H1 (cell line): ENCODE results near the gene SEPTIN5. TPM values are rescaled to one million over a fixed set of nuclear protein-coding genes. Genes with fewer than 3 reads are reported as not detected.

ENCODE experiments used
- CTCF ChIA-PET: fragments of 300-600 bp; sonication (Branson Sonifier 250); formaldehyde crosslinking; loops from one replicate; lab custom pipeline; 2021; ENCODE audit not compliant: partially characterized antibody; lab: Charles Lee
- POLR2A ChIA-PET: fragments of 300-600 bp; sonication (Branson Sonifier 250); formaldehyde crosslinking; loops from one replicate; lab custom pipeline; 2021; ENCODE audit warnings: inconsistent platforms; ENCODE audit not compliant: partially characterized antibody; lab: Charles Lee
- DNase-seq, 2 experiments: peaks; one replicate each; pipeline versions ENCODE4 v3.0.0 to v3.0.0-alpha.2; 2010 to 2022; ENCODE audit warnings: low spot score in 2 of 2, low read depth in 1 of 2, mixed read lengths in 1 of 2
- FAIRE-seq: peaks from 2 replicates; lab custom pipeline; 2011; peaks lifted over from hg19 to GRCh38; lab: Jason Lieb, UNC
- H2AFZ ChIP-seq: 2 replicates; pipeline ENCODE4 v1.8.1; 2012; ENCODE audit warnings: low read length, inconsistent platforms
- H2AK5ac ChIP-seq: 2 replicates; pipeline ENCODE4 v1.6.1; 2013; ENCODE audit warnings: low read depth, low read length
- H2BK120ac ChIP-seq: replicated peaks from 2 replicates; pipeline ENCODE3; 2013; ENCODE audit warnings: low read depth, low read length, inconsistent platforms
- H2BK12ac ChIP-seq: 2 replicates; pipeline ENCODE4 v1.6.1; 2013; ENCODE audit warnings: low read depth, low read length
- H2BK15ac ChIP-seq: 2 replicates; pipeline ENCODE4 v1.6.1; 2013; ENCODE audit warnings: low read length
- H2BK20ac ChIP-seq: 2 replicates; pipeline ENCODE4 v1.6.1; 2013; ENCODE audit warnings: low read length
- H2BK5ac ChIP-seq: 2 replicates; pipeline ENCODE4 v1.6.1; 2013; ENCODE audit warnings: low read depth, low read length
- H3K14ac ChIP-seq: 2 replicates; pipeline ENCODE4 v1.6.1; 2013; ENCODE audit warnings: inconsistent platforms; ENCODE audit not compliant: insufficient read length
- H3K18ac ChIP-seq: 2 replicates; pipeline ENCODE4 v1.6.1; 2013; ENCODE audit warnings: low read length; ENCODE audit errors: extremely low read depth
- H3K23ac ChIP-seq: 2 replicates; pipeline ENCODE4 v1.6.1; 2013; ENCODE audit warnings: inconsistent platforms; ENCODE audit not compliant: insufficient read length
- H3K23me2 ChIP-seq: 2 replicates; pipeline ENCODE4 v1.6.1; 2013; ENCODE audit warnings: low read depth, low read length
- H3K27ac ChIP-seq: 2 replicates; pipeline ENCODE4 v1.6.1; 2011; ENCODE audit warnings: low read depth, low read length, inconsistent platforms
- H3K27me3 ChIP-seq, 4 experiments: replicated peaks in 1 of 4; 1 replicate in 1 of 4; 2 replicates in 3 of 4; pipeline versions ENCODE4 v1.6.1 to v1.8.1; 2011 to 2013; ENCODE audit warnings: low read length in 3 of 4, mild to moderate bottlenecking in 3 of 4, inconsistent platforms in 2 of 4, mixed read lengths in 2 of 4, moderate library complexity in 1 of 4; ENCODE audit not compliant: control insufficient read depth in 3 of 4, insufficient read depth in 3 of 4; ENCODE audit errors: extremely low read depth in 1 of 4
- H3K36me3 ChIP-seq, 4 experiments: 2 replicates each; pipeline versions ENCODE4 v1.6.1 to v1.8.1; 2011 to 2013; ENCODE audit warnings: mild to moderate bottlenecking in 4 of 4, low read length in 3 of 4, moderate library complexity in 2 of 4, control low read depth in 1 of 4, inconsistent platforms in 1 of 4; ENCODE audit not compliant: insufficient read depth in 4 of 4, control insufficient read depth in 2 of 4
- H3K4ac ChIP-seq: replicated peaks from 2 replicates; pipeline ENCODE3; 2013; ENCODE audit warnings: low read length, low read depth, mixed read lengths, inconsistent platforms; ENCODE audit not compliant: insufficient read length
- H3K4me1 ChIP-seq, 4 experiments: replicated peaks in 1 of 4; 1 replicate in 1 of 4; 2 replicates in 3 of 4; pipeline versions ENCODE4 v1.6.1 to v1.8.1; 2011 to 2013; ENCODE audit warnings: low read length in 3 of 4, inconsistent platforms in 2 of 4, mixed read lengths in 1 of 4; ENCODE audit not compliant: insufficient read depth in 4 of 4, control insufficient read depth in 3 of 4
- H3K4me2 ChIP-seq, 2 experiments: 2 replicates each; pipeline versions ENCODE4 v1.6.1 to v1.8.1; 2011 to 2013; ENCODE audit warnings: low read depth in 2 of 2, low read length in 2 of 2, control low read depth in 1 of 2, inconsistent platforms in 1 of 2, mild to moderate bottlenecking in 1 of 2; ENCODE audit not compliant: insufficient read depth in 1 of 2
- H3K4me3 ChIP-seq, 4 experiments: fragments of 200-600, 300-600 bp in 1 of 4; sonication (generic), shearing (Covaris generic), sonication (Bioruptor Twin) in 1 of 4; 2 replicates each; pipeline versions ENCODE4 v1.5.1 to v1.8.1; 2011 to 2016; ENCODE audit warnings: low read length in 4 of 4, low read depth in 3 of 4, control low read depth in 2 of 4, inconsistent platforms in 2 of 4, mild to moderate bottlenecking in 2 of 4, mixed read lengths in 1 of 4, moderate library complexity in 1 of 4; ENCODE audit not compliant: insufficient read depth in 2 of 4; ENCODE audit errors: extremely low read depth in 1 of 4
- H3K56ac ChIP-seq: replicated peaks from 2 replicates; pipeline ENCODE3; 2013; ENCODE audit warnings: low read depth, mild to moderate bottlenecking, mixed read lengths, low read length, inconsistent platforms; ENCODE audit not compliant: insufficient read length
- H3K79me1 ChIP-seq: 2 replicates; pipeline ENCODE4 v1.6.1; 2013; ENCODE audit warnings: low read depth, low read length, control low read depth
- H3K79me2 ChIP-seq, 2 experiments: 2 replicates each; pipeline versions ENCODE4 v1.6.1 to v1.8.1; 2012 to 2013; ENCODE audit warnings: low read length in 2 of 2, mild to moderate bottlenecking in 2 of 2, inconsistent platforms in 1 of 2; ENCODE audit not compliant: insufficient read depth in 2 of 2, control insufficient read depth in 1 of 2
- H3K9ac ChIP-seq, 4 experiments: replicated peaks in 1 of 4; 1 replicate in 1 of 4; 2 replicates in 3 of 4; pipeline versions ENCODE4 v1.6.1 to v1.8.1; 2011 to 2013; ENCODE audit warnings: low read depth in 3 of 4, low read length in 3 of 4, control low read depth in 2 of 4, mild to moderate bottlenecking in 2 of 4, moderate library complexity in 2 of 4, inconsistent platforms in 1 of 4; ENCODE audit errors: extremely low read depth in 1 of 4
- H3K9me3 ChIP-seq, 2 experiments: 2 replicates each; pipeline versions ENCODE4 v1.6.1 to v1.8.1; 2012 to 2013; ENCODE audit warnings: mild to moderate bottlenecking in 2 of 2, moderate library complexity in 2 of 2, control low read depth in 1 of 2, inconsistent platforms in 1 of 2, low read depth in 1 of 2, low read length in 1 of 2, mixed read lengths in 1 of 2; ENCODE audit not compliant: insufficient read depth in 2 of 2
- H4K20me1 ChIP-seq, 2 experiments: replicated peaks in 1 of 2; 2 replicates each; pipeline versions ENCODE3 to v1.8.1; 2011 to 2013; ENCODE audit warnings: inconsistent platforms in 2 of 2, low read length in 2 of 2, mild to moderate bottlenecking in 1 of 2; ENCODE audit not compliant: insufficient read depth in 2 of 2, control insufficient read depth in 1 of 2
- H4K5ac ChIP-seq: 2 replicates; pipeline ENCODE4 v1.6.1; 2013; ENCODE audit warnings: low read length, low read depth, mixed read lengths, inconsistent platforms; ENCODE audit not compliant: insufficient read length
- H4K8ac ChIP-seq: 2 replicates; pipeline ENCODE4 v1.8.0; 2013; ENCODE audit warnings: mild to moderate bottlenecking, moderate library complexity, low read length, inconsistent platforms; ENCODE audit not compliant: insufficient read depth; ENCODE audit errors: extremely low read depth
- H4K91ac ChIP-seq: replicated peaks from 2 replicates; pipeline ENCODE3; 2013; ENCODE audit warnings: low read length, mixed read lengths, inconsistent platforms; ENCODE audit not compliant: insufficient read length
- BACH1 ChIP-seq: IDR thresholded peaks from 2 replicates; pipeline ENCODE4 v1.6.1; 2012; ENCODE audit warnings: low read length, improper control_type of control experiment
- CREB1 ChIP-seq: IDR thresholded peaks from 2 replicates; pipeline ENCODE4 v1.6.1; 2012; ENCODE audit warnings: inconsistent platforms
- CTBP2 ChIP-seq: IDR thresholded peaks from 2 replicates; pipeline ENCODE4 v1.7.0; 2011; ENCODE audit warnings: borderline replicate concordance, mild to moderate bottlenecking, moderate library complexity, mixed read lengths, low read length; ENCODE audit not compliant: insufficient read depth, insufficient read length
- FOSL1 ChIP-seq: IDR thresholded peaks from 2 replicates; pipeline ENCODE4 v1.6.1; 2011; ENCODE audit warnings: mild to moderate bottlenecking, low read depth, low read length, moderate library complexity; ENCODE audit not compliant: insufficient read depth
- NRF1 ChIP-seq: IDR thresholded peaks from 2 replicates; pipeline ENCODE4 v1.6.1; 2011; ENCODE audit warnings: mild to moderate bottlenecking, low read depth, low read length, improper control_type of control experiment
- POLR2A ChIP-seq, 2 experiments: IDR thresholded peaks; 1 replicate in 1 of 2; 2 replicates in 1 of 2; pipeline ENCODE4 v1.6.1; 2011; ENCODE audit warnings: low read depth in 2 of 2, low read length in 2 of 2, mild to moderate bottlenecking in 2 of 2; ENCODE audit errors: control extremely low read depth in 1 of 2
- POLR2AphosphoS5 ChIP-seq: IDR thresholded peaks from 2 replicates; pipeline ENCODE4 v1.6.1; 2011; ENCODE audit warnings: low read depth, low read length
- RNF2 ChIP-seq: fragments of 200-900, 300-1000 bp; sonication (generic); IDR thresholded peaks from 2 replicates; pipeline ENCODE4 v1.7.1; 2016; ENCODE audit warnings: borderline replicate concordance, low read depth, mild to moderate bottlenecking, antibody characterized with exemption, low read length; ENCODE audit not compliant: poor library complexity, severe bottlenecking; ENCODE audit errors: missing control alignments
- RXRA ChIP-seq: IDR thresholded peaks from 2 replicates; pipeline ENCODE4 v1.6.1; 2011; ENCODE audit warnings: low read depth, mild to moderate bottlenecking, low read length, moderate library complexity; ENCODE audit not compliant: insufficient read depth
- SIX5 ChIP-seq: IDR thresholded peaks from 2 replicates; pipeline ENCODE4 v1.6.1; 2011; ENCODE audit warnings: mild to moderate bottlenecking, low read depth, low read length
- SP1 ChIP-seq: IDR thresholded peaks from 2 replicates; pipeline ENCODE4 v1.6.1; 2011; ENCODE audit warnings: low read depth, low read length
- TBP ChIP-seq: IDR thresholded peaks from 2 replicates; pipeline ENCODE4 v1.6.1; 2011; ENCODE audit warnings: low read depth, low read length, improper control_type of control experiment
- YY1 ChIP-seq: IDR thresholded peaks from 2 replicates; pipeline ENCODE4 v1.6.1; 2011; ENCODE audit warnings: low read depth, mild to moderate bottlenecking, low read length
- WGBS, 2 experiments: shearing (Covaris generic) in 1 of 2; methylation state at CpG; one replicate each; pipeline versions ENCODE4 v1.1.6 to v1.1.7; 2013 to 2015; ENCODE audit warnings: low lambda C conversion rate in 2 of 2, mixed read lengths in 2 of 2, inconsistent platforms in 1 of 2, low coverage in 1 of 2, missing lambda C conversion rate in 1 of 2; ENCODE audit not compliant: insufficient replicate concordance in 2 of 2, insufficient coverage in 1 of 2, insufficient read length in 1 of 2; ENCODE audit errors: extremely low coverage in 1 of 2, missing lambda C conversion rate in 1 of 2; 5-methylcytosine and 5-hydroxymethylcytosine counted together
- polyA plus RNA-seq, 7 experiments: library from polyadenylated mRNA; depleted of rRNA in 3 of 7; stranded (reverse) in 5 of 7; unstranded in 2 of 7; fragments of >200 nt in 5 of 7; fragments of 200-250 nt in 2 of 7; gene quantifications; 1 replicate in 5 of 7; 2 replicates in 1 of 7; 4 replicates in 1 of 7; pipeline versions ENCODE4 v1.2.1 to v1.2.3, GENCODE V29; 2011 to 2013; ENCODE audit warnings: missing spikeins in 2 of 7, mixed read lengths in 2 of 7
- total RNA-seq: library from RNA; stranded (reverse); fragmentation: NEBNext Ultra II Directional; extraction: Animal tissue kit (Norgen Biotek cat#: 25700); gene quantifications from 2 replicates; pipeline ENCODE4 v1.2.1, GENCODE V29; 2021

Gene SEPTIN5
- total and polyA plus RNA-seq, 2 of the 8 experiments (the other 6 are each of a cell fraction or from before 2014, with no cell fraction given): 6.0 to 8.6 TPM

DNA sequence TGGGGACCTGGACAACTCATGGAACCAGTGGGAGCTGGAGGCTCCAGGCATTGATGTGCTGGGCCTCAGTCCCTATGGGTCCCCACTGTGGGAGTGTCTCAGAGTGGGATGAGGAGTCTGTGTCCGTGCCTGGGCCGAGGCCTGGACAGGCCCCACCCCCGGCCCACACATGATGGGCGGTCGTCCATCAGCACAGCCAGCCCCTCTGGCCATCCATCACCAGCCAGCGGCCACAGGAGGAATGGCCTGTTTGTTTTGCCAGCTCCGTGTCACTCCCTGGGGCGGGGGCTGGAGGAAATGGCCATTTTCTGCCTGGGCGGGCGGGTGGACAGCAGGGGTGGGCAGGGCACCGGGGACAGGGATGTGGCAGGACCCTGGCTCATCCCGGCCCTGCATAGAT, 33.2 kb downstream of the SEPTIN5 start:
- Histone ChIP-seq H4K5ac (no peak overlapping the region), H2BK20ac (no peak overlapping the region), H3K4ac (no peak overlapping the region), H3K4me1 (peaks cover 0 to 10% (median 2%) of the 10 kb centered on the region in 4 experiments; a peak in 2 of 7 replicates), H3K4me3 (no peak overlapping the region), H3K36me3 (no peaks in the 10 kb centered on the region), H3K4me2 (no peak overlapping the region), H3K9ac (no peak overlapping the region)
- CTCF ChIA-PET: interaction anchor here (1.2 to 16.5 kb wide), 9 partner anchors 10 to 166 kb away, joined by 3 to 168 read pairs (median 4); no protein-coding TSS in a partner anchor
- TF ChIP-seq YY1 (no peak), RXRA (no peak), CREB1 (no peak), NRF1 (no peak), POLR2A (IDR thresholded peaks at IDR 0.05; ENCODE audit: control extremely low read depth in 1 of 2, low read depth in 2 of 2, low read length in 2 of 2) (no peak), FOSL1 (no peak), CTBP2 (no peak), BACH1 (no peak), SIX5 (no peak), TBP (no peak), POLR2AphosphoS5 (no peak), SP1 (no peak), RNF2 (no peak)
- TF ChIP-seq, all 59 proteins: peak for 0
- H2BK15ac ChIP-seq: no peak overlapping the region
- H4K20me1 ChIP-seq: no peaks in the 10 kb centered on the region
- H3K27me3 ChIP-seq: peaks cover 0 to 7% (median 4%) of the 10 kb centered on the region in 4 experiments; a peak in 5 of 7 replicates
- DNase-seq (no peak), FAIRE-seq (no peak)
- H3K23me2 ChIP-seq: no peaks in the 10 kb centered on the region; the same call in 1 of the 2 replicates
- no peak overlapping the region for H3K27ac ChIP-seq
- 79% methylated on average over 7 of the region's 12 CpGs; no CpG with 5 or more reads in 1 of the 2 experiments for WGBS, 2 experiments
- H3K23ac ChIP-seq: no peak overlapping the region
- H3K79me2 ChIP-seq: no peaks in the 10 kb centered on the region
- H2BK12ac ChIP-seq: no peak overlapping the region
- H2AK5ac ChIP-seq: no peak overlapping the region
- no peak overlapping the region for H2BK120ac ChIP-seq
- POLR2A ChIA-PET: interaction anchor here (0.6 to 1.5 kb wide), 3 partner anchors 9 to 24 kb away, joined by 3 to 4 read pairs (median 3); partner anchors contain the start of gene GP1BB
- no peak overlapping the region for H3K18ac ChIP-seq
- no peak overlapping the region for H3K14ac ChIP-seq
- no peak overlapping the region for H3K56ac ChIP-seq
- H3K9me3 ChIP-seq: no peaks in the 10 kb centered on the region
- no peak overlapping the region for H4K8ac ChIP-seq
- H4K91ac ChIP-seq: no peak overlapping the region
- H2AFZ ChIP-seq: no peak overlapping the region
- no peak overlapping the region for H2BK5ac ChIP-seq
- no peaks in the 10 kb centered on the region for H3K79me1 ChIP-seq
